Stomach (tissue), 9 donors: ENCODE results near the gene GTF3C6. TPM values are rescaled to one million over a fixed set of nuclear protein-coding genes. Genes with fewer than 3 reads are reported as not detected.
A peak's percentile ranks its signal among the peaks of the same experiment; 100 is the strongest.

ENCODE experiments used
- DNase-seq, 2 donors: peaks; one replicate each; pipeline versions ENCODE4 v3.0.0 to v3.0.0-alpha.2; 2013 to 2019
- H3K27ac ChIP-seq, 5 donors: fragments of 200-600 bp in 4 of 5; sonication (generic) in 4 of 5; one replicate each; pipeline ENCODE4 v1.5.1; 2013 to 2019; ENCODE audit warnings: mild to moderate bottlenecking in 1 of 5, moderate library complexity in 1 of 5
- H3K27me3 ChIP-seq, 3 donors: fragments of 200-600 bp; sonication (generic); one replicate each; pipeline ENCODE4 v1.5.1; 2017 to 2019; ENCODE audit warnings: mixed run types in 1 of 3
- H3K36me3 ChIP-seq, 4 donors: fragments of 200-600 bp; sonication (generic); 1 replicate in 3 of 4; 2 replicates in 1 of 4; pipeline ENCODE4 v1.5.1; 2016 to 2019
- H3K4me1 ChIP-seq, 4 donors: fragments of 200-600 bp; sonication (generic); one replicate each; pipeline ENCODE4 v1.5.1; 2016 to 2019
- H3K4me3 ChIP-seq, 4 donors: fragments of 200-600 bp; sonication (generic) in 3 of 4; one replicate each; pipeline ENCODE4 v1.5.1; 2016 to 2019; ENCODE audit warnings: mild to moderate bottlenecking in 1 of 4
- H3K9me3 ChIP-seq, 4 donors: fragments of 200-600 bp; sonication (generic); one replicate each; pipeline ENCODE4 v1.5.1; 2016 to 2019
- CTCF ChIP-seq, 7 experiments: fragments of 450-650 bp in 4 of 7; fragments of 200-600 bp in 3 of 7; sonication (generic) in 3 of 7; IDR thresholded peaks; one replicate each; pipeline ENCODE4 v1.5.1; 2016 to 2019; ENCODE audit warnings: antibody characterized with exemption in 7 of 7, control low read depth in 2 of 7, mild to moderate bottlenecking in 1 of 7
- EP300 ChIP-seq: sonication (generic); formaldehyde crosslinking; IDR thresholded peaks from one replicate; pipeline ENCODE4 v1.6.1; 2017; ENCODE audit warnings: antibody characterized with exemption
- POLR2A ChIP-seq, 4 donors: fragments of 450-650 bp; IDR thresholded peaks; one replicate each; pipeline ENCODE4 v1.6.1; 2016; ENCODE audit warnings: antibody characterized with exemption in 4 of 4, control low read depth in 2 of 4, mild to moderate bottlenecking in 1 of 4, moderate library complexity in 1 of 4
- POLR2AphosphoS5 ChIP-seq, 3 donors: sonication (generic); formaldehyde crosslinking; IDR thresholded peaks; one replicate each; pipeline ENCODE4 v1.6.1; 2016; ENCODE audit warnings: antibody characterized with exemption in 3 of 3
- WGBS, 5 donors: extraction: QIAGEN DNeasy Blood & Tissue Kit in 3 of 5; methylation state at CpG; one replicate each; pipeline versions ENCODE4 v1.1.5 to v1.1.7; 2013 to 2018; 5-methylcytosine and 5-hydroxymethylcytosine counted together
- intact Hi-C: fragments of 100-400 bp; cut with DNase I; formaldehyde crosslinking; loops from one replicate; pipeline ENCODE4 v1.15.1; 2023; ENCODE audit warnings: low total_unique reads
- polyA plus RNA-seq, 3 donors: library from polyadenylated mRNA; stranded (reverse); fragments of 200-250 nt; gene quantifications; one replicate each; pipeline ENCODE4 v1.2.3, GENCODE V29; 2013
- total RNA-seq, 5 donors: library from RNA; depleted of rRNA; stranded (reverse); fragments of >200 nt; gene quantifications; one replicate each; pipeline versions ENCODE4 v1.1.0 to v1.2.3, GENCODE V29; 2014 to 2016
- donor health status: healthy with polysubstance abuse.
- donor health status: Bipolar disorder and iron deficiency.
- donor health status: healthy.

GTF3C6 gene
- total and polyA plus RNA-seq, 8 donors = 5.5 to 88.8 (median 53.3) TPM

- TF ChIP-seq POLR2A (IDR thresholded peaks at IDR 0.05) (no peak), EP300 (no peak), POLR2AphosphoS5 (IDR thresholded peaks at IDR 0.05) (no peak), CTCF (IDR thresholded peaks at IDR 0.05) (no peak)
- intact Hi-C loops = no loop called here
- Histone ChIP-seq H3K27me3 (no peaks in the 10 kb centered on the region), H3K9me3 (no peaks in the 10 kb centered on the region), H3K36me3 (peaks cover 1 to 5% (median 2%) of the 10 kb centered on the region in 4 donors), H3K4me1 (peaks cover 9 to 25% (median 17%) of the 10 kb centered on the region in 4 donors), H3K27ac (no peak overlapping the region), H3K4me3 (no peak overlapping the region)
- WGBS, 5 donors = 87 to 97% (median 92%) methylated on average over 5 of the region's 5 CpGs
- no peak for DNase-seq
Measured at GRCh38 chr6:110980227-110980626, 21.7 kb downstream of the GTF3C6 start.

- Histone ChIP-seq H3K9me3 (no peaks in the 10 kb centered on the region), H3K36me3 (peaks cover 6 to 9% (median 6%) of the 10 kb centered on the region in 4 donors), H3K4me3 (no peak overlapping the region), H3K4me1 (peaks cover 9 to 25% (median 17%) of the 10 kb centered on the region in 4 donors), H3K27ac (no peak overlapping the region), H3K27me3 (no peaks in the 10 kb centered on the region)
- intact Hi-C loops = no loop called here
- no peak for TF ChIP-seq EP300
- TF ChIP-seq CTCF (IDR thresholded peaks at IDR 0.05) = no peak
- no peak for TF ChIP-seq POLR2A (IDR thresholded peaks at IDR 0.05)
- TF ChIP-seq POLR2AphosphoS5 (IDR thresholded peaks at IDR 0.05) = no peak
- WGBS, 5 donors = 96 to 98% (median 97%) methylated on average over 9 of the region's 9 CpGs
- no peak for DNase-seq
Measured at GRCh38 chr6:110980648-110981047, 22.1 kb downstream of the GTF3C6 start.

GRCh38 chr6:110981202-110981600, 22.7 kb downstream of the GTF3C6 start:
- intact Hi-C loops = no loop called here
- H3K4me1 ChIP-seq = peaks cover 9 to 25% (median 17%) of the 10 kb centered on the region in 4 donors
- peaks cover 11 to 15% (median 12%) of the 10 kb centered on the region in 4 donors for H3K36me3 ChIP-seq
- H3K27me3 ChIP-seq = no peaks in the 10 kb centered on the region
- peak in 1 of 2 donors; percentile 35 for DNase-seq
- H3K9me3 ChIP-seq = no peaks in the 10 kb centered on the region
- peak overlapping the region; percentile 77 to 90 (median 79) for H3K4me3 ChIP-seq
- H3K27ac ChIP-seq = peak overlapping the region; percentile 86 to 94 (median 92)
- 46 to 62% (median 50%) methylated on average over 9 of the region's 9 CpGs for WGBS, 5 donors
- no peak for TF ChIP-seq POLR2A (IDR thresholded peaks at IDR 0.05)

DNA sequence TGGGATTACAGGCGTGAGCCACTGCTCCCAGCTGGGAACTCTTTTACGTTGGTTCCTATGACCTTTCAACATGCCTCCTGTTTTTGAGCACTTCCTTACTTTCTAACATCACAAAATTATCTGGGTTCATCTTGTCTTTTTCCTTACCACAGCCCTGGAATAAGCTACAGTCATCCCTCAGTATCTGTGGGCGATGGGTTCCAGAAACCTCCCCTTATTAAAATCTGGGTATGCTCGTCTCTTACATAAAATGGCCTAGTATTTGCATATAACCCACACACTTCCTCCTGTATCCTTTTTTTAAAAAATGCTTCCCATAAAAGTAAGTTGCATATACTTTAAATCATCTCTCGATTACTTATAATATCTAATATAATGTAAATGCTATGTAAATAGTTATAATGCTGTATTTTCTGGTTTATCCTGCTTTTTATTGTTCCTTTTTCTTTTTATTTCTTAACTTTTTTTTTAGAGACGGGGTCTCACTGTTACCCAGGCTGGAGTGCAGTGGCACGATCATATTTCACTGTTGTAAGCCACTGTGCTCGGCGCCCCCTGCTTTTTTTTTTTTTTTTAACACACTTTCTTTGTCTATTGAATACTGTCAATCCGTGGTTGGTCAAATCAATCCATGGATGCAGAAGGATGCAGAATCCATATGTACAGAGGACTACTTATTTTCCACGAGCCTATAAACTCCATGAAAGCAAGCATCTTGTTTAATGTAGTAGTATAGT, 32.5 kb downstream of the GTF3C6 start:
- no peak for TF ChIP-seq POLR2A (IDR thresholded peaks at IDR 0.05)
- no peak for TF ChIP-seq POLR2AphosphoS5 (IDR thresholded peaks at IDR 0.05)
- TF ChIP-seq EP300 = no peak
- TF ChIP-seq CTCF (IDR thresholded peaks at IDR 0.05) = no peak
- no peak for DNase-seq
- Histone ChIP-seq H3K4me1 (no peaks in the 10 kb centered on the region), H3K27ac (no peak overlapping the region), H3K27me3 (no peaks in the 10 kb centered on the region), H3K4me3 (no peak overlapping the region), H3K9me3 (no peaks in the 10 kb centered on the region), H3K36me3 (peaks cover 16 to 99% (median 96%) of the 10 kb centered on the region in 4 donors)
- intact Hi-C loops = no loop called here
- 79 to 88% (median 85%) methylated on average over 11 of the region's 11 CpGs for WGBS, 5 donors

DNA sequence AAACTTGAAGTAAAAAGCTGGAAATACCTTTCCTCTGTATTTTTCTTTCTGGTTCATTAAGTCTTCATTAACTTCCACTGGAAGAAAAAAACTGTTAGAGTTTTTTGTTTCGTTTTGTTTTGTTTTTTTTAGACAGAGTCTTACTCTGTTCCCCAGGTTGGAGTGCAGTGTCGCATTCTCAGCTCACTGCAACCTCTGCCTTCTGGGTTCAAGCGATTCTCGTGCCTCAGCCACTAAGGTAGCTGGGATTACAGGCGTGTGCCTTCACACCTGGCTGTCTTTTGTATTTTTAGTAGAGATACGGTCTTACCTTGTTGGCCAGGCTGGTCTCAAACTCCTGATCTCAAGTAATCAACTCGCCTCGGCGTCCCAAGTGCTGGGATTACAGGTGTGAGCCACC, 38.2 kb downstream of the GTF3C6 start:
- peaks cover 22 to 100% (median 96%) of the 10 kb centered on the region in 4 donors for H3K36me3 ChIP-seq
- H3K9me3 ChIP-seq = no peaks in the 10 kb centered on the region

More for the DNA sequence above, 38.2 kb downstream of the GTF3C6 start:
- H3K4me3 ChIP-seq = no peak overlapping the region
- 93 to 95% (median 94%) methylated on average over 9 of the region's 9 CpGs for WGBS, 5 donors
- no peak overlapping the region for H3K27ac ChIP-seq
- H3K4me1 ChIP-seq = no peaks in the 10 kb centered on the region
- intact Hi-C loops = no loop called here
- no peak for DNase-seq
- TF ChIP-seq CTCF (IDR thresholded peaks at IDR 0.05) = no peak
- no peak for TF ChIP-seq EP300
- no peak for TF ChIP-seq POLR2A (IDR thresholded peaks at IDR 0.05)
- TF ChIP-seq POLR2AphosphoS5 (IDR thresholded peaks at IDR 0.05) = no peak
- H3K27me3 ChIP-seq = no peaks in the 10 kb centered on the region
